Ishikawa (cell line): ENCODE measurements around the gene SSUH2.

ENCODE experiments used
- CEBPB ChIP-seq: IDR thresholded peaks from 2 replicates; pipeline ENCODE4 v1.6.1; 2012
- CREB1 ChIP-seq: IDR thresholded peaks from 2 replicates; pipeline ENCODE4 v1.6.1; 2012; ENCODE audit warnings: low read depth
- EGR1 ChIP-seq: IDR thresholded peaks from 2 replicates; pipeline ENCODE4 v1.6.1; 2012
- EP300 ChIP-seq: IDR thresholded peaks from 2 replicates; pipeline ENCODE4 v1.6.1; 2012; ENCODE audit warnings: borderline replicate concordance
- FOXM1 ChIP-seq: IDR thresholded peaks from 2 replicates; pipeline ENCODE4 v1.6.1; 2012; ENCODE audit warnings: low read depth, borderline replicate concordance
- MAX ChIP-seq: IDR thresholded peaks from 2 replicates; pipeline ENCODE4 v1.6.1; 2012
- NFIC ChIP-seq: IDR thresholded peaks from 2 replicates; pipeline ENCODE4 v1.6.1; 2012
- RAD21 ChIP-seq: IDR thresholded peaks from 2 replicates; pipeline ENCODE4 v1.6.1; 2012; ENCODE audit warnings: low read depth
- REST ChIP-seq: IDR thresholded peaks from 2 replicates; pipeline ENCODE4 v1.6.1; 2012; ENCODE audit warnings: low read depth, mild to moderate bottlenecking
- TAF1 ChIP-seq: IDR thresholded peaks from 2 replicates; pipeline ENCODE4 v1.6.1; 2012; ENCODE audit warnings: low read depth, mild to moderate bottlenecking
- TCF12 ChIP-seq: IDR thresholded peaks from 2 replicates; pipeline ENCODE4 v1.6.1; 2012; ENCODE audit warnings: low read depth
- TEAD4 ChIP-seq: IDR thresholded peaks from 2 replicates; pipeline ENCODE4 v1.6.1; 2012
- USF1 ChIP-seq: IDR thresholded peaks from 2 replicates; pipeline ENCODE4 v1.6.1; 2012
- YY1 ChIP-seq: IDR thresholded peaks from 2 replicates; pipeline ENCODE4 v1.6.1; 2012; ENCODE audit warnings: low read depth
- ZBTB7A ChIP-seq: IDR thresholded peaks from 2 replicates; pipeline ENCODE4 v1.6.1; 2012; ENCODE audit warnings: low read depth

SSUH2 gene

GRCh38 chr3:8649757-8650156 is 5.2 kb upstream of the SSUH2 start:
- no peak for TF ChIP-seq RAD21
- no peak for TF ChIP-seq CREB1
- no peak for TF ChIP-seq USF1
- no peak for TF ChIP-seq MAX
- TF ChIP-seq TEAD4 = no peak
- no peak for TF ChIP-seq REST
- TF ChIP-seq ZBTB7A = no peak
- TF ChIP-seq YY1 = no peak
- no peak for TF ChIP-seq TCF12
- TF ChIP-seq CEBPB = no peak
- TF ChIP-seq FOXM1 = no peak
- no peak for TF ChIP-seq EP300
- no peak for TF ChIP-seq EGR1
- TF ChIP-seq TAF1 = no peak
- no peak for TF ChIP-seq NFIC

- TF ChIP-seq YY1 = no peak
- no peak for TF ChIP-seq TAF1
- TF ChIP-seq MAX = no peak
- no peak for TF ChIP-seq CREB1
- no peak for TF ChIP-seq REST
- TF ChIP-seq TCF12 = no peak
- TF ChIP-seq ZBTB7A = no peak
- TF ChIP-seq NFIC = no peak
- TF ChIP-seq CEBPB = no peak
- TF ChIP-seq USF1 = no peak
- no peak for TF ChIP-seq EGR1
- no peak for TF ChIP-seq EP300
- TF ChIP-seq RAD21 = no peak
- no peak for TF ChIP-seq FOXM1
- no peak for TF ChIP-seq TEAD4
These were observed 4.5 kb upstream of the SSUH2 start for GRCh38 chr3:8648909-8649741.

- TF ChIP-seq TCF12 = no peak
- TF ChIP-seq EGR1 = no peak
- no peak for TF ChIP-seq MAX
- TF ChIP-seq YY1 = no peak
- TF ChIP-seq REST = no peak
- no peak for TF ChIP-seq RAD21
These were observed 2.8 kb upstream of the SSUH2 start for GRCh38 chr3:8647137-8647985.
